ENCODE measurements around the gene MTNR1A.

Gene MTNR1A

DNA sequence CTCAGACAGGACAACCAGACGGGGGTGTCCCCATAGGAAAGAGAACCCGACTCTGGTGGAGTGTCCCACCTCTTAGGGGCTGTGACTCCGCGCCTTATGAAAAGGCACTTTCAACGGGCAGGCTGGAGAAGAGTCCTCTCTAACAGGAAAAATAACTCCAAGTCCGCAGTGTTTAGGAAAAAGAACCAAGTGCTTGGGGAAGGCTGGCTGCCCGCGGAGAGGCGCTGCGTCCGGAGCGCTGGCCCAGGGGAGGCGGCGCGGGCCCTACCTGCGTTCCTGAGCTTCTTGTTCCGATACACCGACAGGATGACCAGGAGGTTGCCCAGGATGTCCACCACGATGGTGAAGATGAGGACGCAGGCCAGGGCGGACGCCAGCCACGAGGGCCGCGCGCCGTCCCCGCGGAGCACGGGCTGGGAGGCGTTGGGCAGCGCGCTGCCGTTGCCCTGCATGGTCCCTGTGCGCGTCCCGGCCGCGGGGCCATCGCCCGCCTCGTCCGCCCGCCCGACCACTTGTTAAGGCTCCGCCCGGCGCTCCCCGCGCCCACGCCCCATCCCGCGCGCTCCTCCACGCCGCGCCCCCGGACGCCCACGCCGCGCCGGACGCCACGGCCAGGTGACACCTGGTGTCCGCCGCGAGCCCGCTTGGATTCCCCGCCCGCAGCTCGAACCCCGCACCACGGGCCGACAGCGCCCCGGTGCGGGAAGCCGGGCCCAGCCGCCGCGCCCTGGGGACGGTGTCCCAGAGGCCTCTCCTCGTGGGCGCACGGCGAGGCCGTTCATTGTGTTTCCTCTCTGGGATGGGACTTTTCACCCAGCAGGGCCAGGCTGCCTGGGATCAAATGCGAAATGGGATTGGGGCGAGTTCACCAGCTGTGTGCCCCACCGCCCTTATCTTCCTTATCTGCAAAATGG is at the start of gene MTNR1A:
Gene MTNR1A (minus strand): TSS at position 654 of the 914 bp plus-strand sequence. CDS start 202 bp downstream, at position 452.
- no peak for DNase-seq

DNA sequence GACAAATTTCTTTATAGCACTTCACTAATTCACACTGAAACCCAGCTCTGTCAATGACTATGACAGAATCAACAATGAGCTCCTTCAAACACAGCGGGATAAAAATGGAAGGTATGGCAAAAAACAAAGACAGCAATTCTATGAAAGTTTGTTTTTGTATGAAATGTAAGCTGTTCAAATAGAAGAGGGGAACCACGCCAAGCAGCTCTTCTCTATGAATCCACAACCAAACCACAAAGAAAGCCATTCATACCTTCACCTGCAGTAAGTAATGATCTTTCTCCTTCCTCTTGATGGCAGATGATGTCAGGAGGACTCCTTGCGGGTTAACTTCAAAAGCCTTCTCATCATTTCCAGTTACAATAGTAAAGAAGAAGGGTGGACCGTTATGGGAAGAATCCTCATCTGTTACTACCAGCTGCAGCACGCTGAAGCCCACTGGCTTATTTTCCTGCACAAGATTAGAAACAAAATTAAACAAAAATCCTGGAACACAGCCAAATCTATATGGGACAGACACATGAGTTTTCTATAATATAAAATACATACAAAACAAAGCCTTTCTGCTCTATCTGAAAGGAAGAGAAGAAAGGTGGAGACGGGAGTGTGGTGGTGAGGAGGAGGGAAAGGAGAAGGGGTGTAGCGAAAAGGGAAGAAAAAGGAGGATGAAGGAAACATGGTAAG is 48.9 kb upstream of the MTNR1A start:
- no peak for DNase-seq

DNA sequence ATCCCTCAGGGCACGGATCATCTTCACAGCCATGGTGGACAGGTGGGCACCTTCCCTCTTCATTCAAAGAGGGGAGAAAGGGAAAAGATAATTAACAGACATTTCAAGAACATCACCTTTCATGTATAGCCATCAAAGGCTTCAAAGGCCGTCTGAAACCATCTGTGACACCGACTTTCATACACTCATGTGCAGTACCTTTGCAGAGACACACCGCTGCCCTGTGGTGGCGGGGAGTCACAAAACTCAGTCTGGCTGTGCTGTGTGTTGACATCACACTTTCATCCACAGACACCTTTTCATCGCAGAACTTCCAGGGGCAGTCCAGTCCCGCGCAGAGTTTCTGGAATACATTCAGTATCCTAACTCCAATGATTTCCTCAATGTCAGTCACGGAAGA is 47.6 kb upstream of the MTNR1A start:
- no peak for DNase-seq

DNA sequence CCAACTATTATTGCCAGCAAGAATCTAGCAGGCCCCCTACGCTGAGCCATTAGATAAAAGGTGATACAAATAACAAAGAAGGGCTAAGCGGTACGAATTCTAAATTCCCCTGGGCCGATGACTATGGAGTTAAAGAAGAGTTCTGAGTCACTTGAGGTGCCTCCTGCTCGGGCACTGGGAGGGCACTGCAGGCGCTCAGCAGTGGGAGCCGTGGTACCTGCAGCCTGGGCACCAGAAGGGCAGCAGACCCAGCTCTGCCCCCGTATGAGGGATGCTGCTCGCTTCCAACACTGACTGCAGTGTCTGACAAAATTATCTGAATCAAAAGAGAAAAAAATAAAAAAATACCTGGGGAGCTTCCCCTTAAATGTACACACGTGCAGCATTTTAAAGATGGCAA is 44.1 kb upstream of the MTNR1A start:
- no peak for DNase-seq

DNA sequence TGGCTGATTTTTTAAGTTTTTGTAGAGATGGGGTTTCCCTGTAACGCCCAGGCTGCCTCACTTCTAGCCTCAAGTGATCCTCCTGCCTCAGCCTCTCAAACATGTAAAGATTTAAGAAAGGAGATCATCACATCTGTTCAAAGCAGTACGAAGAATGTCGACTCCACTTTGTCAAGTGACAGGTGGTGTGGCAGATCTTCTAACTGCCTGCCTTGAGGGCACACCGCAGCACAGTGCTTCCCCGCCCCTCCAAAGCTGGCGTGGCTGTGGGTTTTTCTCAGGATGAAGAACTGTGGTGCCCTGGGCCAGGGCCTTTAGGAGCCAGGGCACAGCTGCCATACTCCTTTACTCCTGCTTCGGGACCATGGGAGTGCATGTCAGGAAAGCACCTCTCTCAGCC is 43.3 kb upstream of the MTNR1A start:
- DNase-seq: no peak

DNA sequence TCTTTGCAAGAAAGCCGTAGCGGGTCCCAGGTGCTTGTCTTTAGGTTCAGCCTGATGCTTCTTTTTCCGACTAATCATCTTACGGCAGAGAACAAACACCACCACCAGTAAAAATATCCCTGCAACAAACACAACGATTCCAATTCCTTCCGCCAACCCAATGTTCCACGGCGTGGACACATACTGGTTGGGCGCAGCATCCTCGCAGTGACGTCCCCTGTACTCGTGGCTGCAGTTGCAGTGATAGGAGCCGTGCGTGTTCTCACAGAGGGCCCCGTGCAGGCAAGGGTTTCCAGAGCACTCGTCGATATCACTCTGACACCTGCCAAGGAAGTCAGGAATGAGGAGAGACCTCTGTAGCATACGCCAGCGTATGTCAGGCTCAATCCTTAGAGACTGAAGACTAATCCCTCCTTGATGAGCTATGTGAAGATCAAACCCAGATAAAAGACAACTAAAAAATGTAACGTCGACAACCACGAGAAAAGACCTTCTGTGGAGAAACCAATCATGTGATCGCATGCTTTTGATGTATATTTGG is 41.6 kb upstream of the MTNR1A start:
- DNase-seq: no peak

DNA sequence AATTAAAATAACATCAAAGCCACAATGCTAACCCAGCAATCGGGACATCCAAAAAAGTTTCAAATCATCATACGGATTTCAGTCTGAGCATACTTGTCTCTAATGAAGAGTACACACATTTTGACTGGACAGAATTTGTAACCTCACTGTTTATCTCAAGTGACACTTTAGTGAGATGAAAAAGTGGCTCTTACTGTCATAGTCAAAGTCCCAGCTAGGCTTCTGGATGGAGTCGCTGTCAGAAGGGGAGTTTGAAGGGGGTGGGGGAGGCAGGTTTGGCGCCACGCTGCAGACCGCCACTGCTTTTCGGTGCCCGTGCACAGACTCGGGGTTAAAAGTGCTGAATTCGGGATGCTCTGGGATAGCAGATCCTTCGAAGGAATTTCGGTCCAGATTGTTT is 41.0 kb upstream of the MTNR1A start:
- DNase-seq: no peak

DNA sequence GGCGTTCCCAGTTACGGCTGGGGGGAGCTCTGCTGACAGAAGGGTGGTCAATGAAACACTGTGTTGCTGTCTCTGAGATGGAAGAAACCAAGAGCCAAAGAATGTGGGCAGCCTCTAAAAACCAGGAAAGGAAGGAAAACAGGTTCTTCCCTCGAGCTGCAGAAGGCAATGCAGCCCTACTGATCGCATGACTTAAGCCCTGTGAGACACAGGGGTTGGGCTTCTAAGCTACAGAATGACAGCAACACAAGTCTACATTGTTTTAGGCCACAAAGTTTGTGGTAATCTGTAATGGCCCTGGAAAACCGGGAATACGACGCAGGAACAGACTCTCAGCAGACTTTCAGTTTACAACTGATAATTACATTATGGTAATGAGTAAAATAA is 38.2 kb upstream of the MTNR1A start:
- DNase-seq: no peak

DNA sequence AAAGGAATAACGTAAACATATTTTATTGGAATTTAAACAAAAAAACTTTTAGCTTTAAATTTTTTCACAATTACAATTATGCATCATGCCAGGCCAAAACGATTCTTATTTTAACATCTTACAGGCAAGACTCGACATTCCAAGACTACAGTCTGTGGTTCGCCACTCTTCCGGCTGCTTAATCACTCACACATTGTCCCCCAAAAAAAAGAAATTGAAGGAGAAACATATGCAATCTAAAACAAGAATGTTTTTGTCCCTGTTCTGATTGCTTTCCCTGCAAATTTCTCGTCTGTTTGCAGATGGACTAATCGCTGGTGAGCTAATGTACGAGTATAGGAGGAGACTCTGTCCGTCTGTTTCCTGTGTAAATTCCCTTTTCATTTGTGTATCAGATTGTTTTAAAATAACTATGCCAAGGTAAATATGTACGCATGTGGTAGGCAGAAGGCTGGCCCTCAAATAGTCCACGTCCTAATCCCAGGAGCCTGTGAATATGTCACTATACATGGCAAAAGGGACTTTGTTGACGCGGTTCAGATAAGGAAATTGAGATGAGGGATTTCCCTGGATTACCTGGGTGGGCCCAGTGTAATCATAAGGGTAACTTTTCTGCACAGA is 37.7 kb upstream of the MTNR1A start:
- DNase-seq: no peak

DNA sequence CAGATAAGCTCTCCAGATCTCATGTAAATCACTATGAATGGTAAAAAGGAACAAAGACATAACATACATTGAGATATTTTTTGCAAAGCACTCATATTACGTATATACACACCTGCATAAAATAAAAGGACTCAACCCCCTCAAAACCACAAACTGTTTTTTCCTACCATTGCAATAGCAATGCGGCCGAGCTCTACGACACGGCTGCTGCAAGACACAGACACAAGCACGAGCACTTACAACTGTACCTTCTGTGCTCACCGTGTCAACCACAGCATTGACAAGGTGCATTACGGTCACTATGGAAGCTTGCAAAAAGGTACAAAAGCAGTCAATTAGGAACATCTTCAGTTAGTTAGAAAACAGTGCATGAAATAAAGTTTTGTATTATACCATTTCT is 37.1 kb upstream of the MTNR1A start:
- DNase-seq: no peak

DNA sequence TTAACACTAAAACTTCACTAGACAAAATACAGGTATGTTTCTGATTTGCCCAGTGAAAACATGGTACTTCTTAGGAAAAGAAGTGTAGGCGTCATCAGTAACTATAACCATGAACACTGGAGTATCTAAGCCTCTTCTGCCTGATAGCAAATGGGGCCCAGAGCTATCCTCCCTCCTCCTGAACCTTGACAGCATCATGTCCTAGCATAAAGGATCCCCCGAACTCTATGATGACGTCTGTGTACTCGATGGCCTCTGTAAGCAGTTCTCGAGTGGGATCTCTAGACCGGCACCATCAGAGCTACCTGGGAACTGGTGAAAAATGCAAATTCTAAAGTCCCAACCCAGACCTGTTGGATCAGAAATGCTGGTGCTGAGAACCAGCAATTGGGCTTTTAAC is 36.3 kb upstream of the MTNR1A start:
- no peak for DNase-seq

DNA sequence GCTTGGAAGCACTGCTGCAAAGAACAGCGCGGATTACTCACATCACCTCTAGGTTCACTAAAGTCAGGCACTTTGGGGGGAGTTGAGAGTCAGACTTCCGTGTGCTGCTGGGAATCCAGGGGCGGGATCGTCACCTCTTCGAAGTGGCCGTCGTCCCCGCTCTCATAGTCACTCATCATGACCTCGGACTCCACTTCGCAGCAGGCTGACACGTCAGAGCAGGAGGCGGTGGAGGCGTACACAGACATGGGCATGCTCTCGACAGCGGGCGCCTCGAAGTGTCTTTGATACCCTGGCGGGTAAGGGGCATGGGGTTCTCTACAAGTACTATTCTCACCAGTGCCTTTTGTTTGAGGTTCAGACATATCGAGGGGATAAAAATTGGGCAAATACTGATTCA is 33.1 kb upstream of the MTNR1A start:
- DNase-seq: no peak

DNA sequence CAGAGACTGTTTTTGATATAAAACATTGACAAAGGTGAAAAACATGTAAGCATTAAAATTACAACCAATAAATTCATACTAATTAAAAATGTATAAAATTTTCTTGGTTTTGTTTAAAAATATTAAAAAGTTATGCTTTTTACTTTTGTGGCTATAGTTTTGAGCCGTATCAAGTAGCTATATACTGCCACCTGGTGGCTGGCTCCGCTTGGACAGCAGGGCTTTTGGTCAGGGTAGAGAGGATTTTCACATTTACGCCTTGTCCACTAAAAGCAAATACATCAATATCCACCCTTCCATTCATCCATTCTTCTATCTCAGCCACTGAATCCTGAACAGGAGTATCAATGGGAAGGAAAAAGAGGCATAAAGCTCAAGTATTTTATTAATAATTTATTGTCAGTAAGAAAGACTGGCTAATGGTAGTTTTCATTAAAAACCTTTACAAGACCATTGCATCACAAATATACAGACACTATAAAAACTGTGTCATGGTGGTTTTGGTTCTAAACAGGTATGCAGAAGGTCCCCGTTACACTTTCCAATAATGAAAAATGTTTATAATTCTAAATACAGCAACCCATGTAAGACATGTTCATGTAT is 32.1 kb upstream of the MTNR1A start:
- no peak for DNase-seq

DNA sequence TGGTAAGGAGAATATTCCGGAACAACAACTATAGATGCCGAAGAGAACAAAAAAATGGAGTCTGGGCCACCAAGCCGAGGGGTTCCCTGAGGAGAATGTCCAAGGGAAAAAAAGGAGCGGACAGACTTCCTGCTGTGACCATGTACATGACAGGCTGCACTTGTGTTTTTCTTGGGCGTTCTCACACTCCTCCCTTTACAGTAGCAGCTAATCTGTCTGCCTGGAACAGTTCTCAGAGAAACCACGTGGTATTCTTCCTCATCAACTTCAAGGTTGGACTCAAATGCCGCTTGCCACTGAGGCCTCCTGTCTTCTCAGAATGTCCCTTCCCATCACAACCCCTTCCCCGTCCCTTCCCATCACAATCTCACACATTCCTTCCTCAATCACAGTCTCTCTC is 30.8 kb upstream of the MTNR1A start:
- no peak for DNase-seq

DNA sequence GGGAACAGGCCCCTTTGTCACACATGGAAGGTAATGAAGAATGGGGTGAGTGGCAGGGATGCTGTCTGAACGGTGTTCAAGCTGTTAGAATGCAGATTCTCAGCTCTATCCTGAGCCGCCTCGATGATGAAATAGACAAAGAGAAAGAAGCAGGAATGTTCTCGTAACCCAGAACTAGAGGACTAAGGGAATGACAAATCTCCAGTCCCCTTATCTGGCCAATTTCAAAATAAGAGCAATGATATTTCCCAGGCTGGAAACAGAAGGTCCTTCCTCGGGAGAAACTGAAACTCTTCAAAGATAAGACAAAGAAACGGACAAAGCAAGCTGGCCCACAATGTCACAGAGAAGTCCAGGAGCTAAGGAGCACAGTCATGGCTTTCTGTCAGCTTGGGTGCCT is 29.5 kb upstream of the MTNR1A start:
- no peak for DNase-seq

DNA sequence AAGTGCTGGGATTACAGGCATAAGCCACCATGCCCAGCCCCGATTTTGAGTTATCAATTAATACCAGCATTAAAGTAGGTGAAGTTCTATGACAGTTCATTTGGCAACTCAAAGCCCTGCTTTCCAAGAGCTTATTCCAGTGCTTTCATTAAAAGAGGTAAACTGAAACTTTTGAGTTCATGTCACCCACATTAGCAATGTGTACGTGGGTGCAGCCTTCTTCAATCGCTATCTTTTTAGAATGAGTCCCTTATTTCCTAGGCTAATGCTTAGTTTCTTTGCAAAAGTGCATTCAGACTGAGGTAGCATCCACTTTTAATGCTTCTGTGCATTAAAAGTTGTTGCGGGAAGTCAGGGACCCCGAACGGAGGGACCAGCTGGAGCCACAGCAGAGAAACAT is 26.1 kb upstream of the MTNR1A start:
- DNase-seq: no peak

DNA sequence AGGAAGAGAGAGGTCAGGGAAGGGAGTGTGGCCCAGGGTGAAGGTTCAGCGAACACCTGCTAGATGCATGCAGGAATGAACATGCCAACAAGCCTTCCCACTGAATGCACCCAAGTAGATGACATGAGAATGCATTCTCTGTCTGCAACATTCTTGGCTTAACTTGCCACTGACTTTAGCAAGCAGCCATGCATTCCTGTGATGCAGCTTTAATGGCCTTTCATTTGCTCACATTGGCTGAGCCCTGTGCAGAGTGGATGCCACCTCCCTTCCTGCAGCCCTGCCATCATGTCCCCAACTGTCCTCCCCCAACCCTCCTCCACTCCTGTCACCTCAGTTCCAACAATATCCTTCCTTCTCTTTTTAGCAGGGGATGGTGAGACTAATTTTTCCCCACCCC is 25.3 kb upstream of the MTNR1A start:
- no peak for DNase-seq

DNA sequence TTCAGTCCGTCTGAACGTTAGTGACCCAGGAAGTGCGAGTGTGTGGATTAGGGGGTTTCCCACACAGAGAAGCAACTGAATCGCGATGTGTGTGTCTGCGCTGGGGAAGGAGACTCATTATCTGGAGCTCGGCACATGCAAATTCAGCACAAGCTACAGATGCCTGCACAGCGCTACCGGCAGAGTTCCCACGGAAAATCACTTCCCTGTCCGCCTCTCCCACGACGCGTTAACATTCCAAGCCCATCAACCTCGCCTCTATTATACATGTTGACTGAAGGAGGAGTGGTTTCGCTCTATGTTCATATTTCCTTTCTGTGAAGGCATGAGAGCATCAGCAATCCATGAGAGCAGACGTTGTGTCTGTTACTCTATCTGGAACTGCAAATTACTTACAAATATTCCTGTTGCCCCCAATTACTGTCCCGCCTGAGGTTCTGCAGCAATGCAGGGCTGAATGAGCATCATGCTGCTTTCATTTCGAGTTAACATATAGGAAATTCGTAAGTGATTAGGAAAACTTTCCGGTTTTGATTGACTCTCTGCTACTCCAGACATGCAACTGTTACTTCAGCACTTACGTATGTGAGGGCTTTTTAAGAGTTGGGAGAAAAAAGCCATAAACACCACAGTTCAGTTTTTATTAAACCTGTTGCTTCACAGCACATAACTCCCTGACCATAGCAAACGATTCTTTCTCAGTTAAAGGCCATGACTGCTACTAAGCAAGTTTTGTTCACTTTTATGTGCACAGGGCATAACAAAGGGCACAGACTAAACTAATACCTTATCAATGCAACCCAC is 15.0 kb upstream of the MTNR1A start:
- no peak for DNase-seq

DNA sequence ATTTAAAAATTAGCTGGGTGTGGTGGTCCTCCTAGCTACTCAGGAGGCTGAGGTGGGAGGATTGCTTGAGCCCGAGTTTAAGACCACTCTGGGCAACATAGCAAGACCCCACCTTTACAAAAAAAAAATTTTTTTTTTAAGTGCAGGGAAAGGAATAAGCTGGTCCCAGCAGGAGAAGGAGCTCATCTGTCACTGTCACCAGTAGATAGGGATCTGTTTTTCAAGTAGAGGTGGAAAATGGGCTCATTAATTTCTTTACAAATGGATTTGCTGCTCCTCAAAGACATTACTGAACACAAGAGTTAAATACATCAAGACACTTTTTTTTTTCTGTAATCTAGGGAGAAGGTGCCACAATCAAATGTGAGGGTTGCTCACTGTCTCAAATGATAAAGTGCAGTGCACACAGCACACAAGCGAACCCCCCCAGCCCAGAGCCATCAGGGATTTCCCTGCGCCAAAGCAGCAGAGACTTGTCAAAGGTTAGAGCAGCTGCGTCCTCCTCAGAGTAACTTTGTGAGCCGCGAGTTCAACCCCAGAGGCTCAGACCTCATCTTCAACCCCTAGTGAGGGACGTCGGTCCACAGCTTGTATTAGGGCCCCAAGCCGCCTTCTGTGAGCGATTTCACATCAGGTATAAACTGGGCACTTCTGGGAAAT is 14.3 kb upstream of the MTNR1A start:
- DNase-seq: no peak

DNA sequence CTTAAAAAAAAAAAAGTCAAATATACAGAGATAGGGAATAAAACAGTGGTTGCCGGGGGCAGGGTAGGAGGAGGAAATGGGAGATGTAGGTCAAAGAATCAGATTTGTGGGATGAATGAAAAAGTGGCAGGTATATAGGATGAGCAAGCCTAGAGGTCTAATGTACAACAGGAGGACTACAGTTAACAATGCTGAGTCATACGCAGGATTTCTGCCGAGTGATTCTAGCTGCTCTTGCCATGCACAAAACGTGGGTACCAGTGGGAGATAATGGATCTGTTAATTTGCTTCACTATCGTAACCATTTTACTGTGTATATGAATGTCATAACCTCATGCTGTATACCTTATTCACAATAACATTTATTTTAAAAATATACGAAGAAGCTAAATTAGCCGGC is 10.7 kb upstream of the MTNR1A start:
- no peak for DNase-seq

DNA sequence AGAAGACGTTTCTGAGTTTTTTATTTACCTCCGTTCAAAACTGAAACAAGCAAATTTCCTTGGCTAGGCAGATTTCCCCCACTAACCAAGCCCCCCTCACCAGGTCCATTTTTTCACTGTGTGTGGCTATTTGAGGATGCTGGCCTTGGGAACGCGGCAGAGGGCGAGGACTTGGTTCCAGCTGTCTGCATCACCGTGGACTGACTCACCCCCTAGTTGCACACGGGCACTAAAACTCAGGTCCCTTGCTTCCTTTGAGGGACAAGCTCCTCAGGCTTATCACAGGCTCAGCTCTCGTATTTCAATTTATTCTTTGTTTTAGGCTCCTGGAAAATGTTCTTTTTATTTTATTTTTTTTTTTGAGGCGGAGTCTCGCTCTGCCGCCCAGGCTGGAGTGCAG is 8.4 kb upstream of the MTNR1A start:
- DNase-seq: no peak

DNA sequence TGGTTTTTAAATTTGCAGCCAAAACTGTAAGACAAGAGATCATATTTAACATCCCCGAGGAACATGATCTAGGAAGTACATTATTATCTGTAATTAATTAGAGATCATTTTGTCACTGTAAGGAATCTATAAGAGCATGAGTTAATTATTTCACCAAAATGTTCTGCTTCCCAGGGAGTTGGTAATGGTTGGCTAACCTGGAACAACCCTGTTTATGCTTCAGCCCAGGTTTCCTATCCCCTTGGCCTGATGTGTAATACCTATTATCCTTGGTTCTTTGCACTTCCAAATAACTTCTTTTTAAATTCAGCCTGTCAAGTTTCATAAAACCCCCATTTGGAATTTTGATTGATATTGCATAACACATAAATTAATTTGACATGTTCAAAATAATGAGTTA is 6.4 kb upstream of the MTNR1A start:
- no peak for DNase-seq
